ENCODE measurements around the gene TMEM126B. TPM values are rescaled to one million over a fixed set of nuclear protein-coding genes. Genes with fewer than 3 reads are reported as not detected.

TMEM126B gene
- total and polyA plus RNA-seq, 2 donors (not counting 3 experiments of a cell fraction or from before 2014, with no cell fraction given), result 51.2 to 53.7 TPM

DNA sequence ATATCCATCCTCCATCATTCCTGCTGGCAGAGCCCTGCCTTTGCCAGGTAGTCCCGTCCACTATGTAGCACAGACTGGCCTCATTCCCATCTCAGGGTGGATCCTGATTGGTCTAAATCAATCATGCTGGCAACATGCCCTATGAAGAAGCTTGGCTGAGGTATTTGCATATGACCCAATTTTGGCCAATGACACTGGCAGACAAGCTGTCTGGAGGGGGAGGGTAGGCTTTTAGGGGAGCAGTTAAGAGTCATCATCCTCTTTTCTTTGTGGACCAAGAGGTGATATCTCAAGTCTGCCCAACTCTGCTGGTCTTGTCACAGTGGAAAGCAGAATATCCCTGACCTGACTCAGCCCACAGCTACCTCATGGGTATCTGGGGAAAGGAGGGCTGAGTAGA lies 52.5 kb downstream of the TMEM126B start:
- H3K36me3 ChIP-seq (ENCODE audit: control insufficient read depth in 2 of 2, extremely low read depth in 1 of 2, insufficient read depth in 2 of 2, low read length in 2 of 2), result no peaks in the 10 kb centered on the region

More for the DNA sequence above, 52.5 kb downstream of the TMEM126B start:
- Histone ChIP-seq H3K9ac (replicated peaks; ENCODE audit: extremely low read depth, insufficient read depth, low read length) (no peak overlapping the region), H3K79me2 (ENCODE audit: control insufficient read depth, insufficient read depth, low read length) (no peaks in the 10 kb centered on the region), H3K4me3 (replicated peaks in 1 of 3; ENCODE audit: insufficient read depth in 1 of 3, low read depth in 1 of 3, low read length in 3 of 3) (no peak overlapping the region), H3K9me1 (replicated peaks; ENCODE audit: control insufficient read depth, extremely low read depth, insufficient read depth, low read length) (no peaks in the 10 kb centered on the region), H2AFZ (ENCODE audit: low read depth, low read length) (no peak overlapping the region), H3K4me2 (ENCODE audit: insufficient read depth, low read length) (no peak overlapping the region), H4K20me1 (replicated peaks; ENCODE audit: control insufficient read depth, extremely low read depth, insufficient read depth, low read length) (no peaks in the 10 kb centered on the region), H3K27ac (ENCODE audit: insufficient read depth, low read depth, low read length) (no peak overlapping the region), H3K4me1 (ENCODE audit: control insufficient read depth, extremely low read depth, insufficient read depth, low read length) (peaks cover 4% of the 10 kb centered on the region), H3K9me3 (replicated peaks; ENCODE audit: control insufficient read depth, insufficient read depth, low read length) (no peaks in the 10 kb centered on the region), H3K27me3 (ENCODE audit: control insufficient read depth in 2 of 2, insufficient read depth in 2 of 2, low read length in 2 of 2) (peaks cover 11 to 32% of the 10 kb centered on the region in 2 experiments)
- POLR2A ChIA-PET, result no interaction called here
- no peak for FAIRE-seq
- dilution Hi-C loops (cut with MboI; ENCODE audit: extremely low pct_ligation_motif_present, low sequenced_read_pairs), result no loop called here
- no peak for DNase-seq (ENCODE audit: low read depth, low spot score)
- TF ChIP-seq FOS (IDR thresholded peaks at IDR 0.05; ENCODE audit: borderline replicate concordance, insufficient read depth, low read length) (no peak), POLR2A (IDR thresholded peaks at IDR 0.05; ENCODE audit: low read depth, low read length) (no peak), JUN (IDR thresholded peaks at IDR 0.05; ENCODE audit: borderline replicate concordance, insufficient read depth, insufficient read length, low read depth) (no peak), MYC (IDR thresholded peaks at IDR 0.05; ENCODE audit: low read depth, low read length) (no peak), EZH2 (IDR thresholded peaks at IDR 0.05; ENCODE audit: borderline replicate concordance, low read depth, low read length, severe bottlenecking) (no peak), GATA2 (IDR thresholded peaks at IDR 0.05; ENCODE audit: insufficient read depth, insufficient read length, low read depth, low read length) (no peak), POLR2AphosphoS5 (IDR thresholded peaks at IDR 0.05; ENCODE audit: insufficient read depth, low read depth, low read length) (no peak)
- TF ChIP-seq, protein P1, sequence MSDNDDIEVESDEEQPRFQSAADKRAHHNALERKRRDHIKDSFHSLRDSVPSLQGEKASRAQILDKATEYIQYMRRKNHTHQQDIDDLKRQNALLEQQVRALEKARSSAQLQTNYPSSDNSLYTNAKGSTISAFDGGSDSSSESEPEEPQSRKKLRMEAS (IDR thresholded peaks at IDR 0.05; ENCODE audit: insufficient read depth, insufficient read length), result no peak
- TF ChIP-seq, protein P2, sequence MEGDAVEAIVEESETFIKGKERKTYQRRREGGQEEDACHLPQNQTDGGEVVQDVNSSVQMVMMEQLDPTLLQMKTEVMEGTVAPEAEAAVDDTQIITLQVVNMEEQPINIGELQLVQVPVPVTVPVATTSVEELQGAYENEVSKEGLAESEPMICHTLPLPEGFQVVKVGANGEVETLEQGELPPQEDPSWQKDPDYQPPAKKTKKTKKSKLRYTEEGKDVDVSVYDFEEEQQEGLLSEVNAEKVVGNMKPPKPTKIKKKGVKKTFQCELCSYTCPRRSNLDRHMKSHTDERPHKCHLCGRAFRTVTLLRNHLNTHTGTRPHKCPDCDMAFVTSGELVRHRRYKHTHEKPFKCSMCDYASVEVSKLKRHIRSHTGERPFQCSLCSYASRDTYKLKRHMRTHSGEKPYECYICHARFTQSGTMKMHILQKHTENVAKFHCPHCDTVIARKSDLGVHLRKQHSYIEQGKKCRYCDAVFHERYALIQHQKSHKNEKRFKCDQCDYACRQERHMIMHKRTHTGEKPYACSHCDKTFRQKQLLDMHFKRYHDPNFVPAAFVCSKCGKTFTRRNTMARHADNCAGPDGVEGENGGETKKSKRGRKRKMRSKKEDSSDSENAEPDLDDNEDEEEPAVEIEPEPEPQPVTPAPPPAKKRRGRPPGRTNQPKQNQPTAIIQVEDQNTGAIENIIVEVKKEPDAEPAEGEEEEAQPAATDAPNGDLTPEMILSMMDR (IDR thresholded peaks at IDR 0.05; ENCODE audit: extremely low read depth in 1 of 2, insufficient read depth in 1 of 2, low read depth in 1 of 2, low read length in 2 of 2), result no peak
- CTCF ChIA-PET, result interaction anchor here (1.0 to 2.4 kb wide), 5 partner anchors 12 to 174 kb away, joined by 3 to 10 read pairs (median 4); partner anchors contain the start of gene CCDC83
- no TSS peak for BruUV-seq (replicated peaks)
- intact Hi-C loops (cut with micrococcal nuclease), result no loop called here

Measured in endothelial cell of umbilical vein (primary cell).